Ureter (tissue), 1 donor: ENCODE results near the gene CAMKK1. TPM values are rescaled to one million over a fixed set of nuclear protein-coding genes. Genes with fewer than 3 reads are reported as not detected.
"Not testable (repeated sequence)": the region's sequence is repeated elsewhere in the genome, so short reads cannot be mapped to it uniquely, and the experiment has no call there.

Experiments
- DNase-seq: peaks from one replicate; pipeline ENCODE4 v3.0.0-alpha.2; 2020; ENCODE audit warnings: low spot score
- total RNA-seq: library from RNA; stranded (reverse); gene quantifications from one replicate; pipeline ENCODE4 v1.2.4, GENCODE V29; 2023
- donor health status: DM: yes; HTN: yes; CAD: no.

The CAMKK1 gene
- total RNA-seq, 1 donor from 2014 or later = 7.8 TPM

DNA sequence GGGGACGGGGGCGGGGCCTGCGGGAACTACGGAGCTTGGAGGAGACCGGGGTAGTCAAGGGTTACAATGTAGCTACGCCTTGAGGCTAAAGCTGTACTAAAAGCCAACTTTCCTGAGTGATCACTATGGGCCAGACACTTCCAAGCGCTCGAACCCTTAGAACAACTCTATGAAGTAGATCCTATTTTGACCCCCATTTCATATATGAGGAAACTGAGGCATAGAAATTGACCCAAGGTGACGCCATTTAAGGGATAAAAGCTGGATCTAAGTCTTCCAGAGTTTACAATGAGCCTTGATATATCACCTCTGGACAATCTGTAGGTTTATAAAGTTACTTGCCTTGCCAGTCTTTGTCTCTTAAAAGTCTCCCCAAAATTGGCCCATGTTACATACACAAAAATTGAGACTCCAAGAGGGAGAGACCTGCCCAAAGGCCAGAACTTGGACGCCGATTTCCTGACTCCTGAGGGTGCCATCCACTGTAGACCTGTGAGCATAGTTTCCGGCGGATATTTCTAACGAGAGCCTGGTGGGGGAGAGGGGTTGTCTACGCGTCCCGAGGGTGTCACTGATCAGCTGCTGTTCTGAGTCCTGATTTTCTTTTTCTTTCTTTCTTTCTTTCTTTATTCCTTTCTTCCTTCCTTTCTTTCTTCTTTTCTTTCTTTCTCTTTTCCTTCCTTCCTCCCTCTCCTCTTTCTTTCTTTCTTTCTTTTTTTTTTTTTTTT is 46.3 kb downstream of the CAMKK1 start:
- DNase-seq = no peak

DNA sequence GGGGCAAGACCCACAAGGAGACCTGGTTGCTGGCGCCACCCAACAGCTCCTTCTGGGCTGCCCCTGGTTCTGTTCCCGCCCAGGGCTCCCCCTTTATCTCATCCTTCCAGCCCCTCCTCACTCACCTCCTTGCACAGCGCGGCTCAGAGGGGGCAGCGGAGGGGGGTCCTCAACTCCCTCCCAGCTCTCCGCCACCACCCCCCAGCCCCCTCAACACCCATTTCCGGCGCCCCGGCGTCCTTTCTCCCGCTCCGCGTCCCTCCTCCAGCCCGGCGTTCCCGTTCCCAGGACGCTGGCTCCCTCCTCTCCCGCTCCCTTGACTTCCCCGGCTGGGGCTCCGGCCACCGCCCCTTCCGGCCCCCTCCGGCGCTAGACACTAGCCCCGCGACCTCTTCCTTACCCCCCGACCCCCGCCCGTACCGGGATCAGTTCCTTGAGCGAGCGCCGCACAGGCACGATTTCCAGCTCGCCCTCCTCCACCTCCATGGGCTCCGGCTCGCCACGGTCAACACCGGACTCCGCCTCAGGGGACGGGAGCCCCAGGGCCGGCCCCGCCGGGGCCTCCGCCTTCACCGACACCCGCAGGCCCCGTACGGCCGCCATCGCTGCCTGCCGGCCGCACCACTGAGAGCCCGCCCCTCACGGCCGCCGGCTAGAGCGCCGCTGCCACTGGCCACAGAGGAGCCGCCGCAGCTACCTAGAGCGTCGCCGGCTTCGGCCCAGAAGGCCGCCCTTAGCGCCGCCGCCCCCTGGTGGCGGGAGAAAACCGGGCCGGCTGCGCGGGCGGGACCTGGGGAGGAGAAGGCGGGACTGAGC is 47.0 kb downstream of the CAMKK1 start, which contains the start of gene NCBP3:
Gene NCBP3 (minus strand): TSS at position 626 of the 816 bp plus-strand sequence. CDS start 23 bp downstream, at position 603.
- DNase-seq = peak; percentile 90

DNA sequence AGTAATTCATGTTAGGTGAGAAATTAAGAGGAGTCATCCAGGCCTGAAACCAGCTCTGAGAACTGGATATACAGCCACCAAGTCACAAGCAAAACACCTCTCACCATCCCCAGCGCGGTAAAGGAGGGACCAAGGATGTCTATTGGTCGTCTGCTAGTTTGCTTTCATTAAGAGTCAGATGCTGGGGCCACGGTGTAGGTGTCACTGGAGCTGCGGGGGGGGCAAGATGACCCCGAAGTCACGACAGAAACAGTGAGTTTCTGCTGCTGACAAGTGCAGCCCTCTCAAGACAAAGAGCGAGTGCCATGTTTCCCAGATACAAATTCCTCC is 47.6 kb downstream of the CAMKK1 start:
- DNase-seq = no peak

DNA sequence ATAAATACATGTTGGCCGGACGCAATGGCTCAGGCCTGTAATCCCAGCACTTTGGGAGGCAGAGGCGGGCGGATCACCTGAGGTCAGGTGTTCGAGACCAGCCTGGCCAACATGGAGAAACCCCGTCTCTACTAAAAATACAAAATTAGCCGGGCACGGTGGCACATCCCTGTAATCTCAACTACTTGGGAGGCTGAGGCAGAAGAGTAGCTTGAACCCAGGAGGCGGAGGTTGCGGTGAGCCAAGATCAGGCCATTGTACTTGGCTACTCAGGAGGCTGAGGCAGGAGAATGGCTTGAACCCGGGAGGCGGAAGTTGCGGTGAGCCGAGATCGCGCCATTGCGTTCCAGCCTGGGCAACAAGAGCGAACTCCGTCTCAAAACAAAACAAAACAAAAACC is 48.3 kb downstream of the CAMKK1 start:
- DNase-seq = not testable (repeated sequence)

GRCh38 chr17:3843935-3844516 is 48.8 kb downstream of the CAMKK1 start:
- no peak for DNase-seq

- DNase-seq = peak; percentile 56
These were observed 54.6 kb downstream of the CAMKK1 start for GRCh38 chr17:3838206-3838605.

GRCh38 chr17:3836551-3836950 is 56.3 kb downstream of the CAMKK1 start:
- no peak for DNase-seq

DNA sequence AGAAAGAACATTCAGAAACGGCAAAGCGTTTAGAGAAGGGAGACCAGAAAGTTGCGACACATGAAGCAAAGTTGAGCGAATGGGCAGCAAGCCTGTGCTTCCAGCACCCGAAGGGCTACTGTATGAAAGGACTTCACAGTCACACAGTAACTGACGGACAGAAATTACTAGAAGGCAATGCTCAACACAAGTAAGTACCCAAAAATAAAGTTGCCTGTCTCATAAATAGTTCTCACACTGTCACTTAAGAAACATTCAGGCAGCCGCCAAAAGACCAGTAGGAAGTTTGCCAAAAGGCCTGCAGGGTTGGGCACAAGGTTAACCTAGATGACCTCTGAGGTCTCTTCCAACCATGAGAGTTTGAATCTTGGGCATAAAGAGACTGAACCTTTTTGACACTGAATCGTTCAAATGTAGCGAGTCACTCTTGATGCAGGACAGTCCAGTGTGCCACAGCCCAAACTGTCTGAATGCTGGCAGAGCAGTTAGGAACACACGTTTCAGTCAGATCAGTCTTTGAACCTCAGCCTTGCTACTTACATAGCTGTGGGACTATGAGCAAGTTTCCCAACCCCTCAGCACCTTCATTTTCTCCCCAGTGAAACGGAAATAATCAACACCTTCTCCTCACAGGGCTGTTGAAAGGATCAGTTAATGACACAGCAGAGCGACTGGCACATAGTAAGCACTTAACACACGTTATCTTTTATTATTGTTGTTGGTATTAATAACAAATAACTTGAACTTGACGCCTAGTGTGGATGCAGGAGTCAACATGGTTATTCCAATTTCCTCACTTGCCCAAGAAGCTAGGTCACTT is 57.2 kb downstream of the CAMKK1 start:
- no peak for DNase-seq

DNA sequence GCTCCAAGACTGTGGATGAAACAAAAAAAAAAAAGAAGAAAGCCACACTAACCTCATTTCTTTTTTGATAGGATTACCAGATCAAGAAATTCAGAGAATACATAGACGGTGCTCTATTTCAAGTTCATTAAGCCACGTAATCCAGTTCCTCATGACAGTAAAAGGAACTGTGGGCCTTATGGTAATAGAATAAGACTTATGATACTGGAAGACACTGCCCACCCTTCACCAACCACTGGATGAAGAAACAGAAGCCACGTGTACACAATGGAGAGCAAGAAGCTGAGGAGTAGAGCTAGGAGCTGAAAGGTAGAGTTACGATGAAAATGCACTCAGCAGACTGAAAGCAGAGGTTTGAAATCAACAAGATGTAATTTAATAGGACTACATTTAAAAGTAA is 58.0 kb downstream of the CAMKK1 start:
- DNase-seq = no peak

- DNase-seq = no peak
These were observed 64.0 kb downstream of the CAMKK1 start for GRCh38 chr17:3828852-3829232.

DNA sequence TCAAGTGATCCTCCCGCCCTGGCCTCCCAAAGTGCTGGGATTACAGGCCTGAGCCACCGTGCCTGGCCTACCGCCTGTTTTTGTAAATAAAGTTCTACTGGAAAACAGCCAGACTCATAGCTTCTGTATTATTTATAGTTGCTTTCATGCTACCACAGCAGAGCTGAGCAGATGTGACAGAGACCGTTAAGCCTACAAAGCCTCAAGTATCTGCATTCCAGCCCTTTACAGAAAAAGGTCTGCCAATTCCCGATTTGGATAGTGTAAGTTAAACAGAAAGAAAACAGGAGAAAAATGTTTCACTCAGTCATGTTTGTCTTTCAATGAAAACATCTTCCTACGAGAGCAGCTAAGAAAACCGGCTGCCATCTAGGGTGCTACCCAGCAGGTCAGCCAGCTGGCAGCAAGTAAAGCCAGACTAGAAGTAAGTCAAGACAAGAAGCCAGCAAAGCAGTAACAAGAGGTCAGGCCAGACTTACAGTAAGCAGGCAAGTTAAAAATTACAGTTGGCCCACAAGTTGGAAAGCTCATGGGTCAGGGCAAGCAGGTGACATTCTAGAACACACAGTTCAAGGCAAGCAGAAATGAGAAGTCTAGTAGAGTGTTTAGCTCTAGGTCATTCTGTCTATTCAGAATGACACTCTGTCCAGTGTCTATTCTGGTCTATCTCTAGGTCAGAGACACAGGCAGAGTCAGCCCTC is 64.6 kb downstream of the CAMKK1 start:
- DNase-seq = no peak

- no peak for DNase-seq
These were observed 65.6 kb downstream of the CAMKK1 start for GRCh38 chr17:3827124-3827773.

- no peak for DNase-seq
These were observed 66.7 kb downstream of the CAMKK1 start for GRCh38 chr17:3826191-3826590.

- DNase-seq = no peak
These were observed 71.8 kb downstream of the CAMKK1 start for GRCh38 chr17:3821101-3821500.

GRCh38 chr17:3818786-3819185 is 74.1 kb downstream of the CAMKK1 start:
- DNase-seq = no peak

GRCh38 chr17:3817851-3818605 is 74.8 kb downstream of the CAMKK1 start:
- no peak for DNase-seq

GRCh38 chr17:3815925-3816324 is 76.9 kb downstream of the CAMKK1 start:
- no peak for DNase-seq

DNA sequence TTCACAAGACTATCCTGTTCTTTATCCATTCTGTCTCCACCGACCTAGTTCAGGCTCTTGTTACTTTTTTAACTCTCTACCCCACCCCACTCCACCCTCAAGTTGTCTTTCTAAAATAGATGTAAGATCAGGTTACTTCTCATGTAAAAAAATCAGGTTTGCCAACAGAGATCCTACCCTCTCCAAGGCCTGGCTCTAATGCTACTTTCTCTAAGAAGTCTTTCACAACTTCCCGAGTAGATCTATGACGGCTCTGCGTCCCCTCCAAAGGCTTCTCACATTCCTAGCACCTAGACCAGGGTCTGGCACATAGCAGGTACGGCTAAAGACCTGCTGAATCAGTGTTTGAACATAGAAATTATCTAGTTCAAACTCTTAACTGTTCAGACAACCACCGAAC is 77.7 kb downstream of the CAMKK1 start:
- DNase-seq = no peak

DNA sequence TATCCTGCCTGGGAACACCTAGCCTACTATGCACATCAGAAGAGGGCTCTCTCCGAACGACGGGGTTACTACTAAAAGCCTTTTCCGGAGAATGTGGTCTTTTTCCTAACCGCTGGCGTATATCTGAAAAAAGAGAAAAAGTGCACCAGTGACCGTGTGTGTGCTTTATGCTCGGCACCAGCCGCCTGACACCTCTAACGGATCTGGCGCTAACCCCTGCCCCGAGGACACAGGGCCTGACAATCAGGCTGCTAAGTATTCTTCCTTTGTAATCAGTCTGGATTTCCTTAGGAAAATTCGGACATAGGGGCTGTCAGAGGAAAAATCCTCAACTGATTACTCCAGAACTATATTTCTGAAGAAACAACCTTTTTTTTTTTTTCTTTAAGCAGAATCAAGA is 78.5 kb downstream of the CAMKK1 start:
- no peak for DNase-seq

GRCh38 chr17:3813171-3813570 is 79.7 kb downstream of the CAMKK1 start:
- DNase-seq = no peak
